Stimulated activated CD4-positive, alpha-beta T cell treated with anti-CD3 and anti-CD28 coated beads, TNF-alpha, amount 100 ng/mL, for 1 hour (primary cell): ENCODE results near the gene EEFSEC.
A peak's percentile ranks its signal among the peaks of the same experiment; 100 is the strongest.

Experiments used
- DNase-seq, 3 donors: peaks; one replicate each; pipeline ENCODE4 v3.0.0-alpha.2; 2020; ENCODE audit warnings: low read depth in 3 of 3, low spot score in 1 of 3

EEFSEC gene

DNA sequence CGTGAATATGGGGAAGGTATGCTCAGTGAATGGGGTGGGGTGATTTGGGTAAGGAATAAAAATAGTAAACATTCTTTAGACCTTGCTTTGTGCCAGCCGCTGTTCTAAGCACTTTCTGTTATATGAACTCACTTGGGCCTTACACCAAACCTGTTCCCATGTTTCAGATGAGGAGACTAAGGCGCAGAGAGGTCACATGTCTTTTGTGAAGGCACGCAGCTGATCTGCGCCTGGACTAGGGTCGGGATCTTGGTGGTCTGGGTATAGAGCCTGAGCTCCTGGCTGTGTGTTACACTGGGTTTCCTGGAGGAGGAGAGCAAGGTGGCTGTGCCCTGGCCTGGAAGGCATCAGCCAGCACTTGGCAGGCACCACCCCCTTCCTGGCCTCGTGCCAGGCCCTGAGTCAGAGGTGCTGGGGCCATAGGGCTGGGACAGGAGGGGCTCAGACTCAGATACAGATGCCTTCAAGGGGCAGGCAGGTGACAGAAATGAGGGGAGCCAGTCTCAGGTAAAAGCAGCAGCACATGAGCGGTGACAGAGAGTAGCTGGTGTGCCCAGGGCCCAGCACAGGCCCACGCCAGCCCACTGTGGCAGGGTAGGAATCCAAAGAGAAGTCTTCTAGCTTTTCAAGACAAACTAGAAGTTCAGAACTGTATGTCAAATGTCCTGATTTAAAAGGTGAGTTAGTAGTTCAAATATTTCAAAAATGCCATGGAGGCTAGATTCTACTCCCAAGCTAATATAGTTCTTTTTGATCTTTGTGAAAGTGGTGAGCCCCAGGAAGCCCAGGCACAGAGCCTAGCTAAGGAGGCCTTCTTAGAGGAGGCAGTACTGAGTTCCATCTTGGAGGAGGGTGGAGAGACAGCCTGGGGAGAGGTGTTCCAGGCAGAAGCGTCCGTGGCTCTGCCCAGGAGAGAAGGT lies 230.3 kb downstream of the EEFSEC start:
- DNase-seq: peak in 2 of 3 donors; percentile 38 to 39

DNA sequence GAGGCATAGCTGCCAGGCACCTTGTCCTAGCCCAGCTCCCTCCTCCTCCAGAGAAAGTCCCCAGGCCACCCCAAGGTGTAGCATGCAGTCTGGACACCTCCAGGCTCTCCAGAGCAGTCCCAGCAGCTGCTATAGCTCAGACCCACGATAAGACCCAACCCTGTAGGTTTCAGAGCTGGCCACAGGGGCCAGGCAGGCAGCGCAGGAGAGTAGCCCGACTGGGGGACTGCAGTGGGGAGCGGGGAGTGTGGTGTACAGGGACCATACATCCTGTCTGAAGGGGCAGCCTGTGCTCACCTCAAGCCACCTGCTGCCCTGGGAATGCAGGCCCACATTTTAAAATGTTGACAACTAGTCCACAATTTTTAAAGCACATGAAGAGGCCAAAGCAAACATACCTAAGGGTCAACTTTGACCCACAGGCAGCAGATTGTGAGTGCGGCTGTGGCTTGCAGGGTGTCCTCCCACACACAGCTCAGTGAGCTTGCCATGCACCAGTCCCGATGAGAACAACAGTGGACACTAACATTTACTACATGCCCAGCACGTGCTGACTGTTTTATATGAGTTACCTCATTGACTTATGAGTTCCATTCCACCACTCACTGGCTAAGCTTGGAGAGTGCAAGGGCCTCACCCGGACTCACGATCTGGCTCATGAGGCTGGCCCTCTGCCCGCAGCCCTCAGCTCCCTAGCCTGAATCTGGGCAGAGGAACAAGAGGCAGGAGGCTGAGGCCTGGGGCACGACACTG lies 232.0 kb downstream of the EEFSEC start:
- DNase-seq: no peak

GRCh38 chr3:128388932-128389331 lies 235.7 kb downstream of the EEFSEC start:
- DNase-seq: no peak

GRCh38 chr3:128390867-128391266 lies 237.6 kb downstream of the EEFSEC start:
- DNase-seq: no peak

- no peak for DNase-seq
Observed at GRCh38 chr3:128392021-128392420, 238.7 kb downstream of the EEFSEC start.

DNA sequence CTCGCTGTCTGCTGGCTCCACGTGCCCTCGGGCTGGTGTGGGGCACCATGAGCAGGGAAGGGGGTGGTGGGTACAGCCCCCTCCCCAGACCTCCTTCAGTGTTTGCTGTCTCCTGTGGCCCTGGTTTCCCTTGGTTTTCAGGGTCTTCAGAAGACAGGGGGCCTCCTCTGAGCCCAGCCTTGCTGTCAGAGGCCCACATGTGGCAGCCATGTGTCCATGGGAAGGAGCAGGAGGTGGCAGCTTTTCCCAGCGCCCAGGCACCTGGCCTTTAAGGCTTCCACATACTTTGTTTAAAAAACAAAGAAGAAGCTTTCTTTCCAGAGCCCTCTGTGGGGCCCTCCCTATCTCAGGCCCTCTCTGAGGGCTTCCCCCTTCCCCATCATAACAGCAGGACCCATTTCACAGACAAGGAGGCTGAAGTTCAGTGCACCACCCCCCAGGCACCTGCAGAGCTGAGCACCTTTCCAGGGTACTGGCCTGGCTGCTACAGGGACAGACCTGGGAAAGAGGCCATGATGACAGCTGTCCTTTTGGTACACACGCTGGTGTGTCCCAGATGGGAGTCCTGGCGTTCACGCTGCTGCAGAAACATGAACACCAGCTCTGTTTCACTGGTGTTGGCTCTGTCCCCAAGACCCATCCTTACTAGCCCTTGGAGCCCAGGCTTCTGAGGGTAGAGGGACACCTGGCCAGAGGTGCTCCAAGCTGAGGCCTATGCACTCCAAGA lies 239.7 kb downstream of the EEFSEC start:
- no peak for DNase-seq

- no peak for DNase-seq
Observed at GRCh38 chr3:128394033-128394432, 240.8 kb downstream of the EEFSEC start.

GRCh38 chr3:128395046-128395445 lies 241.8 kb downstream of the EEFSEC start:
- no peak for DNase-seq

DNA sequence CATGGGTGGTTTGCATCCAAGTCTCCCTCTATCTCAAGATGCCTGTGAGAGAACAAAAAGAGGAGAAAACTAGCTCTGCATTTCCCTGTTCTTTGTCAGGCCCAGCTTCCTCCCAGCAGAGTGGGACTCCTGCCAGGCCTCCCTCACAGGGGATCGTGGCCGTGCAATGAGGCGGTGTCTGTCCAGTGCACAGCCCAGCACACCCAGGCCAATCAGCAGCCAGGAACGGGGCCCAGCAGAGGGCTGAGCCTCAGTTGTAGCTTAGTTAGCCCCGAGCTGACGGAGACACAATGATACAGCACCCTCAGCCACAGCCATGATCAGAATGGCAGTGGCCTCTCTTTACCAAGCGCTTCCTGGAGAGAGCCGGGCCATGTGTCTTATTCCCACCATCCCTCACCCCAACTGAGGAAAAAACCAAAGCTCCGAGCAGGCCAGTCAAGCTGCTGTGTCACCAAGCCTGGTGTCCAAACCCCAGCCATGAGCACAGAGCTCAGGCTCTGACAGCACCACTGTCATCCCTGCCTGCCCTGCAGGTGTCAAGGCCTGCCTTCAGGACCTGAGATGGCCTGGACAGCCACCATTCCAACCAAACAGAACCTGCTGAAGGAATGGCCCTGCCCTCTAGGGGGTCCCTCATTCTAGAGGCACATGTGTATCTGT lies 242.3 kb downstream of the EEFSEC start:
- DNase-seq: no peak

GRCh38 chr3:128397484-128397883 lies 244.2 kb downstream of the EEFSEC start:
- no peak for DNase-seq

DNA sequence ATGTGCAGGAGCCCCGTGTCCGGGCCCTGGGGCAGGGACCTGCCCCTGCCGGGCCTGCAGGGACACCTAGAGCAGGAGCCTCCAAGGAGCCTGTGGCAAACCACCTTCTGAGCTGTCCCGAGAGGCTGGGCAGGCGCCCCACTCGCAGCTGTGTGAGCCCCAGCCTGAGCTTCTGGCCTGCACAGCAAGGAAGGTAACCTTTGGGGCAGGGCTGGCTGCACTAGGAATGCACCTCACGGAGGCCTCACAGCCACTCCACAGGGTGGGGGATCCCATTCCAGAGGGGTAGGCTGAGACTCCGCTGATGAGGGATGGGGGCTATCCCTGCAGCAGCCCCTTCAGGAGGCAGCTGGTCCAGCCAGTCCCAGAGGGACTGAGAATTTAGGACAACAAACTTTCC lies 245.3 kb downstream of the EEFSEC start:
- DNase-seq: no peak

DNA sequence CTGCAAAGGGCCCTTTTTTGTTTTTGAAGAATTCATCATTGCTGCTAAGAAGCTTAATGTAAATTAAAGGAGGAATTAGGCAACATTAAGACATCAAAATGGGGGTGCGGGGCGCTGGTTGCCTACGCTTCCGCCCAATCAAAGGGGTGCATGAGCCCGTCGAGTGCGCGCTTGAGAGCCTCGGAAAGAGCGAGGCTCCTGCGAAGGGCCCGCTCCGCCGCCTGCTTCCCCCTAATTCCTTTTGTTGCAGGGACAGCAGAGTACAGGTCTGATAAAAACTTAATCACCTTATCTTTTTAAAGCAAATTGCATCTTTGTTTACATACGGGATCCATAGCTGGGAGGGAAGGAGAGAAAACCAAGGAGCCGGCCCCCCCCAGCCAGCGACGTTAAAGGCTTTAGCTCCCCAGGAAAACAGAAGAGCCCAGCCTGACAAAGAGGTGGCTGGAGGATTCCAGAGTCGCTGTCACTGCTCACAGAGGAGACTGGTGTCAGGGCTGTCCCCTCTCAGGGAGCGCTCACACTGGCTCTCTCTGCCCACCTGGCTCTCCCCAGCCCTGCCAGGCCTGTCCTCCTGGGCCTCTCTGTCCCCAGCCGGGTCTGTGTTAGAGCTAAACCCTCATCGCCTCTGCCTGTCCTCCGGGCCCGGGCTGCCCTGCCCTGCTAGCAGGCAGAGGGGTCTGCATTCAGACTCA lies 246.1 kb downstream of the EEFSEC start:
- no peak for DNase-seq

DNA sequence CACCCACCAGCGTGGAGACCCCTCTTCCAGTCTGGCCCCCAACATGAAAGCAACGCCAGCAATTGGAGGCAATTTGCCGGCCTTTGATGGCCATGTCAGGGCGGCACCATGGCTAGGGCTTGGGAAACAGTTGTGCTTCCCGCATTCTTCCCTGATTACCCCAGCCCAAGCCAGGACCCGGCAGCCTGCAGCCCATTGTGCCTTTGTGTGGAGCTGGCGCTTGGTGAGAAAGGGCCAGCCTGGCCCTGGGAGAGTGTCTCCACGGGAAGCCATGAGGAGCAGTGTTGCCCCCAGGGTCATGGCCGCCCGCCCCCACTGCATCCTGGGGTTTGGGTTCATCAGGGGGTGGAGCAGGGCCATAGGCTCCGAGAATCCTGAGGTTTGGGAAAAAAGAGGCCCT lies 247.4 kb downstream of the EEFSEC start:
- DNase-seq: no peak

DNA sequence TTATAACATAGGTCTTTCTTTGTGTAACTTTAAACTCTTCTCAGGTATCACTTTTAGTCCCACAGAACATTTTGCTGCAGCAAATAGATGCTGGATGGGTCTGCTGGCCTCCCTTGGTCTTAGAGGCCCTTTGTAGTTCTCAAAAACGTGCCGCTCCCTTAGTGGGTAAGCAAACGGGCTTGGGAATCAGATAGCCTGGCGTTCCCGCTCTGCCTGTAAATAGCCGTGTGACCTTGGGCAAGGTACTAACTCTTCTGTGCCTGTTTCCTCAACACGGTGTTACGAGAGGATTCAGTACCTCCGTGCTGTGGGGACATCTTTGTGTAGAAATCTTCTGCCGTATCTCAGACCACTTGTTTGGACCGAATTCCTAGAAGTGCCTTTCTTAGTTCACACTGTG lies 249.0 kb downstream of the EEFSEC start:
- DNase-seq: no peak

DNA sequence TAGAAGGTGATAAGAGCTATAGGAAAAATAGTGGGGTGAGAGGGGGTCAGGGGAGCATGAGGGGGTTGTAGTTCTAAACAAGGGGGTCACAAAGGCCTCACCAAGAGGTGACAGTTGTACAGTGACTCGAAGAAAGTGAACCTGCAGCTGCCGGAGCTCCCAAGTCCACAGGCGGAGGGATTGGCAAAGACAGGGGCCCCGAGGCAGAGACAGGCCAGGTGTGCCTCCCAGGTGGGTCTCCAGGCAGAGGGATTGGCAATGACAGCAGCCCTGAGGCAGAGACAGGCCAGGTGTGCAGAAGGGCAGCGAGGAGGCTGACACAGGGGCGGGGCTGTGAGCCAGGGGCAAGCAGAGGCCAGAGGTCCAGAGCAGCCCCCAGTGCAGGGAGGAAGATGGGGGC lies 249.7 kb downstream of the EEFSEC start:
- no peak for DNase-seq

DNA sequence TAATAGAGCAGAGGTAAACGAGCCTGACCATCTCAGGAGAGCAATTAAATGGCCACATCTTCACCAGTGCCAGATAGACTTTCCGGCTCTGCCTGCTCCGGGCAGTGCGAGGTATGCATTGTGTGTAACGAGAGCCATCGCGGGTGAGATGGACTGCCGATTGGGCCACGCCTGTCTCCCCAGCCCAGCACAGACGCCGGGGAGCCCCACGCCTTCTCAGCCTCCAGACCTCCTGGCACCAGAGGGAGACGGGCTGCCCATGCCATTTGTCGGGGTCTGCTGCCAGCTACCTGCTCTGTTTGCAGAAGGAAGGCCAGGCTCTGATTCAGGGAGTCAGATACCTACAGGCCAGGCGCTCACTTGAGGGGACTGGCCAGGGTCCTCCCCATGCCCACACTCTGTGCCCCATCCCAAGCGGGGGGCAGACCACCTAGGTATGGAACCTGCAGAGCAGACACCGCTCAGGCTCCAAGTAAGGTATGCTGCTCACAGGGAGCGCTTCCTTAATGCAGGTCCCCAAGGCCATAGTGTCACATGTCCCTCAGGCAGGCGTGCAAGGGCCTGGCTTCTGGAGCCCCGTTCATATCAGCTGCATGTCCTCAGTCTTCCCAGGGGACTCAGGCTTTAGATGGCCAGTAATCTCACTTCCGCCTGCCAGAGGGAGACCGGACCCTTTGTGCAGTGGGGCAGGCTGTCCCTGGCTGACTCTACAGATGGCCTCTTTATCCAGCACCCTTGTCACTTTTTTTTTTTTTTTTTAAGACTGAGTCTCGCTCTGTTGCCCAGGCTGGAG lies 251.2 kb downstream of the EEFSEC start:
- no peak for DNase-seq

DNA sequence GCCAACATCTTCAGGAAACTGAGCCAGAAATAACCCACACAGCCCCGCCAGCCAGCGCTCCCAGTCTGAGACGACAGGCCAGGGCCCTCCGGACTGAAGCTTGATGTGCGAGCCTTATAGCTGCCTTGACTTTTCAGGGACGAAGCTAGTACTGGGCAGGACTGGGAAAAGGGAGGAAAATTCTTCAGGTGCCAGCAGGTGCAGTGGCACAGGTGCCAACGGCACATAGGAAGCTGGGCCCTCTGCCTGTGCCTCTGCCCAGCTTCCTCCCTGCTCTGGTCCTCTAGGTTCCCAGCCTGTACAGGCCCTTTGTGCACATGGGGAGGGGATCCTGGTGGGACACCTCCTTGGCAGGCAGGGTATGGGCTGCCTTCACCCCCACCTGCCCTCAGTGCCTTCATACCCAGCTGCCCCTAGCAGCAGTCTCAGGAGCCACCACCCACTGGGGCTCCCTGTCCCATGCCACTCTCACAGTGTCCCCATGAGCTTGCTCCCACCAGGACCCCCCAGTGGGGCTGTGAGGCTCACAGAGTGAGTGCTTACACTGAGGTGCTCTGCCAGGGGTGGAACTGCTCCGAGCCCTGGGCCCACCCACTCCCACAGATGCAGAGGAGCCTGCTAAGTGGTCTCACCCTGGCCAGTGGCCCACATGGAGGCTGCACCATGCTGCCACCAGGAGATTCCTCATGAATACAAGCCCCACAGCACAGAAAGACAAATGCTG lies 252.4 kb downstream of the EEFSEC start:
- no peak for DNase-seq

- no peak for DNase-seq
Observed at GRCh38 chr3:128407247-128407646, 254.0 kb downstream of the EEFSEC start.
